Measurements from ENCODE around the gene TIMM17B.

Gene TIMM17B

GRCh38 chrX:48918643-48919340 is 21.2 kb upstream of the TIMM17B start, which contains the start of gene PIM2:
Gene PIM2, minus strand, starts transcription at chrX:48919024. Its CDS starts 190 bp downstream, at chrX:48918834.
- no peak for FAIRE-seq

DNA sequence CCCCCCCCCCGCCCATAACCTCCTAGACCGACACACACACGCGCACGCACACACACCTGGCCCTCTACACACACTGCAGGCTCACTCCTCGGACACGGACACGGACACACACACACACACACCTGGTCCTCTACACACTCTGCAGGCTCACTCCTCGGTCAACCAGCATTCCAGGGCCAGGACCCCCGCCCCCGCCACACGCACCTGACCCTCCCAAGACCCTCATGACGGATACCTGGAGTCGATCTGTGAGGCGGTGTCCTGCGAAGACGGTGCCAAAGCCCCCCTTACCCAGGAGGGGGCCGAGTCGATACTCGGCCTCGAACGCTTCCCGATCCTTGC is 20.7 kb upstream of the TIMM17B start:
- no peak for FAIRE-seq

DNA sequence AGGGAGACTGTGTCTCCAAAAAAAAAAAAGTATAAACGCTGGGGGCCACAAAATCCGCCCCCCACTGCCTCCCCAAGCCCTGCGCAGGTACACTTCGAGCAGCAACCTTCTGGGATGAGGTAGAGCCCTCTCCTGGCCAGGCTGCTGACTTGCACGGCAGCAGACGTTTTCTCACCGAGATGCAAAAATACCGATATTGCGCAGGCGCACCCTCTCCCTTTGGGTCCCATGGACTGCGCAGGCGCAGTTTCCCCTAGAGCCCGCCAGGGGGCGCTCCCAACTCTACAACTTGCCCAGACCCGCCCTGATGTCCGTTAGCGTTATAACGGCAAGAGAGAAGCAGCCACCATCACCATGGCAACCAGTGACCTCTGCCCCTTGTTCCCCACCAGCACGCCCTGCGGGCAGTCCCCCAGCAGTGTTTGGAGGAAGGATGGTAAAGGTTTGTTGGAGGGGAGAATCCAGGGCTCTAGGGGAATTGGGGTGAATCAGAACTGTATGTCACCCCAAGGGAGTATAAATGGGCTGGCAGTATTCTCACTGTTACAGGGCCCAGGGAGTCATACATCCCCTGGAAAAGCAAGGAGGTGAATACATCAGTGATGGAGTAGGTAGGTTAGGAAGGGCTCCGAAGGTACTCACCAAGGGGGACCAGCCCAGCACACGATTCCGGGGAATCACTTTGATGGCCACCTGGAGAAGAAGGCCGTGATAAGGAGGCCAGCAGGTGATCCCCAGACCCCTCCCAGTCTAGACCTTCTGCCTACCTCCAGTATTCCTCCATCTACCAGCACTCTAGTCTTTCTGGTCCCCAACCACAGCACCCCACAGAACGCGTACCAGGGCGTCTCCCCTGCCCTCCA is 19.8 kb upstream of the TIMM17B start:
- no peak for FAIRE-seq

GRCh38 chrX:48914593-48915493 is 17.3 kb upstream of the TIMM17B start:
- FAIRE-seq = no peak

DNA sequence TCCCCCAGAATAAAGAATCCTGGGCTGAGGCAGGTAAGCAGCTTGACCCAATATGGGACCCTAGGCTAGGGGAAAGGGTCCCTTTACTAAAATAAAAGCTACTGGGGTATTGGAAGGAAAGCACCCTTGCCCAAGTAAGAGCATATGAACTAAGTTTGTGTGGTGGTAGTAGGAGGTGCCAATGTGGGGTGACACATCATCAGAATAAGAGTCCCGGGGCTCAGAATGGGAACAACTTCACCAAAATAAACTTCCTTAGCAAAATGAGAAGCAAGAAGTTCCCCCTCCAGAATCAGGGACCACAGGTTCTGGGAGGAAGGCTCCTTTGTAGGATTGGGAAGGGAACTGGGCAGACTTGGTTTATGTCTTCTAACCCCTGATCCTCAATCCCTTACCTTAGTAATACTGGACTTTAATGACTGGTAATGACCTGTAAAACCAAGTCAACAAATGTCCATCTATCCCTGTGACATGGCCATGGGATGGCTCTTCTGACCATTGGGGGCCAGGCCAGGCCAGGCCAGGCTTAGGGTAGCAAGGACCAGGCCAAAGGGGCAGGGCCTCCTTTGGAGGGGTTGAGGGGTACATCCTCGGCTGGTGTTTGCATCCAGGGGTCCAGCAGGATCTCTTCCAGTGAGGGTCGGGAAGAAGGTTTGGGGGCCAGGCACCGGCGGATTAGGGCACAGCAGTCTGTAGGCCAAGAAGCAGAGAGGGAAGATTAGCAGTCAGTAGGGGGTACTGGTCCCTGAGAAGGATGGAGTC is 16.2 kb upstream of the TIMM17B start:
- FAIRE-seq = no peak

GRCh38 chrX:48911412-48912182 is 14.0 kb upstream of the TIMM17B start, which contains the start of gene SLC35A2:
Gene SLC35A2, minus strand, starts transcription at chrX:48911646. Its CDS starts 10 bp downstream, at chrX:48911636.
- FAIRE-seq = no peak

DNA sequence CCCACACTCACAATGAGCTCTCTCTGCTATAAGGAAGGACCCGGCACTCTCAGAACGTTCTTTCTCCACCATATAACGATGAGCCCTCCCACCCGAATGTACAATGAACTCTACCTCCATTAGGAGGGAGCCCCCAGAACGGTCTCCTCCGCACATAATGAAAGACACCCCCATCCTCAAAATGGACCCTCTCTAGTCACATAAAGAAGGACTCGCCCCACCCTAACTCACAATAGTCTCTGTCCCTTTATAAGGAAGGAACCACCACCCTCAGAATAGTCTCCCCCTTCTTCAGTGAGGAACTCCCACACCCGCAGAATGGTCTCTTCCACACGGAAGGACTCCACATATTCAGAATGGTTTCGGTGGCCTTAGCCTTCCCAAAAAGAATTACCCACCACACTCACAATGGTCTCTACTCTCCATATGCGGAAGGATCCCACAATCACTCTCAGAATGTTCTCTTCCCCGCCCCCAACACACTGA is 13.4 kb upstream of the TIMM17B start:
- no peak for FAIRE-seq

DNA sequence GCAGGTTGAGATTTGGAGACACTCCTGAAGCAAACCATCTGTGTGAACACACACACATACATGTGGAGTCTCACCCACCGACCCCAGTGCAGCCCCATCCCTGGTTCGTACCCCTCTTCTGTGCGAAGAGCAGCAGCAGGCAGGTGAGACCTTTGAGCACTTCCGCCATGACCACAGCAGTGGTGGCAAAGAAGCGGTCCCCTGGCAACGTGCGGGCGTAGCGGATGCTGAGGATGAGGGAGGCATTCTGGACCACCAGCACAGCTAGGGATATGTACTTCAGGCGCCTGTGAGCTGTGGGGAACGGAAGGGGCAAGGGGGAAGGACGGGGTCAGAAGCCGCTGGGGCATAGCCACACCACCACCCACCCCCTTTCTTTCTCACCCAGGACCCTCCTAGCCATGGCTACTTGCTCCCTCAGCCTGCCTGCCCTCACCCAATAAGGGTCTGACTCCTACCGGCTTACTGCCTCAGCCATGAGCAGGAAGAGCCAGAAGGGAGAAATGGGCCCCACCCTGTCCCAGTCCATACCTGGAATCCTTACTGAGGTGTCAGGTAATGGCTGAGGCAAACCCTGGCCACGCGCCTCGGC is 12.2 kb upstream of the TIMM17B start:
- FAIRE-seq = no peak

GRCh38 chrX:48908600-48908999 is 11.0 kb upstream of the TIMM17B start:
- no peak for FAIRE-seq

DNA sequence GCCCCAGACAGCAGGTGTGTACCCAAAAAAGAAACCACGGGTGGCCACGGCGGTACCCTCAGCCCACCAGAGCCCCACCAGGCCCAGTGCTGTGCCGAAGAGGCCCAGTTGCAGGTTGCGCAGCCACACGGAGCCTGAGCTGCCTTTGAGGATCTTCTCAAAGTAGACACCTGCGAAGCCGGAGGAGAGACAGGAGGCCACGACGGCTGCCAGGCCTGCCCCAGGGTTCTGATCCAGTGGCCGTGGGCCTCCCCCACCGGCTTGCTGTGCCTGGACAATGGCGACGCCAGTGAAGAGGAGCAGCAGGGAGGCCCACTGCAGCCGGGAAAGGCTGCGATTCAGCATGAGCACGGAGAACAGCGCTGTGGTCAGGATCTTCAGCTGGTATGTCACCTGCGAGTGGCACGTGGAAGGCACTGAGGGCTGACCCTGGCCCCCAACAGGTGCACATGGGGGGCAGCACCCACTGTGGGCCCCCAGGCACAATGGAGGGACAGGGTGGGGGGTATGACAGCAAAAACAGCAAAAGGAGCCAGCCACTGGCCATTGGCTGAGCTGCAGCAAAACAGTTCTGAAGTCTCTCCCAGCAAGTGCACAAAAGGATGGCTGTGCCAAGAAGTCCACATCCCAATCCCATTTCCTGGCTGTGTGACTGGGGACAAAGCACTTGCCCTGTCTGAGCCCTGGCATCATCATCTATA is 7.7 kb upstream of the TIMM17B start:
- no peak for FAIRE-seq

DNA sequence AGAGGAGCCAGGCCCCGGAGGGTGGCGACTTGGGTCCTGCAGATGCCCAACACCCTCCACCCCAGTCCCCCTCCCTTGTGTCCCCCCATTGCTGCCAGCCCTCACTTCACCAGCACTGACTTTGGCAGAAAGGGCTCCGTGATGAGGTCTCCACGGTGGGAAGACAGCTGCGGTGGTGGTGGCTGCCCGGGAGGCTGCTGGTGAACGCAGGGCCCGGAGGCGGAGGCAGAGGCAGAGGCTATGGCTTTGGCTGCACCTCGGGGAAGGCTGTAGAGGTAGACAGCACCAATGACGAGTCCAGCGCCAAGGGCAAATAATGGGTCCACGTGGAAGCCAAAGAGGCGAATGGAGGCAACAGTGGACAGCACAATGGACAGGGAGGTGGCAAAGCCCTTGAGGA is 7.1 kb upstream of the TIMM17B start:
- FAIRE-seq = no peak

GRCh38 chrX:48904180-48904579 is 6.6 kb upstream of the TIMM17B start:
- no peak for FAIRE-seq

GRCh38 chrX:48903290-48903689 is 5.7 kb upstream of the TIMM17B start:
- FAIRE-seq = no peak

DNA sequence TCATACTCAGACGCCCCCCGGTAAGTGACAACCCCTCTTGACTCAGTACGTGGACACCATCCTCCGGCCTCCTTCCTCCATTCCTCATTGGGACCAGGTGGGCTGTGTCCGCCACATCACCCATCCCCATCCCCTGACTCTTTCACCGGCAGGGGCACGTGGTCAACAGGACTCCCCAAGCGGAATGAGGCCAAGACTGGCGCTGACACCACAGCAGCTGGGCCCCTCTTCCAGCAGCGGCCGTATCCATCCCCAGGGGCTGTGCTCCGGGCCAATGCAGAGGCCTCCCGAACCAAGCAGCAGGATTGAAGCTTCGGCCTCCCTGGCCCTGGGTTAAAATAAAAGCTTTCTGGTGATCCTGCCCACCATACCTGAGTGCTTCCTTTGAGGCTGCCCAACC is 5.2 kb upstream of the TIMM17B start:
- no peak for FAIRE-seq

GRCh38 chrX:48902135-48902534 is 4.6 kb upstream of the TIMM17B start:
- no peak for FAIRE-seq

DNA sequence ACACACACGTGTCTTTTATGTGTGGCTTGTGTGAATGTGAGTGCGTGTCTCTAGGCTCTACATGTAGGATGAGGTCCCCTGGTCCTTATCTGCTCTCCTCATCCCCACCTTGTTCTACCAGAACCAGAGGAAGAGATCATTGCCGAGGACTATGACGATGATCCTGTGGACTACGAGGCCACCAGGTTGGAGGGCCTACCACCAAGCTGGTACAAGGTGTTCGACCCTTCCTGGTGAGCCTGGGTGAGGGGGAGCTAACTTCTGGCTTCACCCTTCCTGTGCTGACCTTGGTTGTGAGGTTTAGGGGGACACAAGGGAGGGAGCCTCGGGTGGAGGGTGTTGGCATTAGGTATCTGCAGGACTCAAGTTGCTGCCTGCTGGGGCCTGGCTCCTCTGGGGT is 3.5 kb upstream of the TIMM17B start:
- FAIRE-seq = no peak

DNA sequence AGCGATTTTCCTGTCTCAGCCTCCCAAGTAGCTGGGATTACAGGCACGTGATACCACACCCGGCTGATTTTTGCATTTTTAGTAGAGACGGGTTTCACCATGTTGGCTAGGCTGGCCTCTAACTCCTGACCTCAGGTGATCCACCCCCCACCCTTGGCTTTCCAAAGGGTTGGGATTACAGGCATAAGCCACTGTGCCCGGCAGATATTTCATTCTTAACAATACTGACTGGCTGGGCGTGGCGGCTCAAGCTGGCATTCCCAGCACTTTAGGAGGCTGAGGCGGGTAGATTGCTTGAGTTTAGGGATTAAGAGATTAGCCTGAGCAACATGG is 1.5 kb upstream of the TIMM17B start:
- FAIRE-seq = no peak

- no peak for FAIRE-seq
Measured at GRCh38 chrX:48897157-48897624, 377 bp downstream of the TIMM17B start.

DNA sequence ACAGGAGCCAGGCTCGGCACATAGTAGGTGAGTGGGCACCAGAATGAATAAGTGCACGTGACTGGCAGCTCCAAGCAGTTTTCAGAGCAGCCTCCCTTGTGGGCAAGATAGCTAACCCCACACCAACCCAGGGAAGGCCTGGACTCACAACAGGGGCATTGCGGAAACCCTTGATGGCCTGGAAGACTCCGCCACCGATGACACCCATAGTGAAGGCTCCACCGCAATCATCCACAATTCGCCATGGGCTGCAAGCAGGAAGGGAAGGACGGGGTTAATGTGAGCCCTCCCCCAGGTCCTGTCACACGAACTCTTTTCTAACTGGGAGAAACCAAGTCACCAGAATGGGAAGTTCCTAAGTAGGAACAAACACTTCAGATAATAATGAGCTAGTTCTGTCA is 957 bp downstream of the TIMM17B start:
- FAIRE-seq = no peak

GRCh38 chrX:48894891-48895290 is 2.7 kb downstream of the TIMM17B start:
- FAIRE-seq = no peak
